Urothelium cell line (cell line): ENCODE results near the gene SMIM36.
"Not testable (repeated sequence)": the region's sequence is repeated elsewhere in the genome, so short reads cannot be mapped to it uniquely, and the experiment has no call there.

Experiments
- DNase-seq: peaks from one replicate; pipeline ENCODE4 v3.0.0; 2011; ENCODE audit warnings: low spot score, mixed read lengths
- FAIRE-seq: peaks from 2 replicates; lab custom pipeline; 2011; peaks lifted over from hg19 to GRCh38; lab: Jason Lieb, UNC

Gene SMIM36

DNA sequence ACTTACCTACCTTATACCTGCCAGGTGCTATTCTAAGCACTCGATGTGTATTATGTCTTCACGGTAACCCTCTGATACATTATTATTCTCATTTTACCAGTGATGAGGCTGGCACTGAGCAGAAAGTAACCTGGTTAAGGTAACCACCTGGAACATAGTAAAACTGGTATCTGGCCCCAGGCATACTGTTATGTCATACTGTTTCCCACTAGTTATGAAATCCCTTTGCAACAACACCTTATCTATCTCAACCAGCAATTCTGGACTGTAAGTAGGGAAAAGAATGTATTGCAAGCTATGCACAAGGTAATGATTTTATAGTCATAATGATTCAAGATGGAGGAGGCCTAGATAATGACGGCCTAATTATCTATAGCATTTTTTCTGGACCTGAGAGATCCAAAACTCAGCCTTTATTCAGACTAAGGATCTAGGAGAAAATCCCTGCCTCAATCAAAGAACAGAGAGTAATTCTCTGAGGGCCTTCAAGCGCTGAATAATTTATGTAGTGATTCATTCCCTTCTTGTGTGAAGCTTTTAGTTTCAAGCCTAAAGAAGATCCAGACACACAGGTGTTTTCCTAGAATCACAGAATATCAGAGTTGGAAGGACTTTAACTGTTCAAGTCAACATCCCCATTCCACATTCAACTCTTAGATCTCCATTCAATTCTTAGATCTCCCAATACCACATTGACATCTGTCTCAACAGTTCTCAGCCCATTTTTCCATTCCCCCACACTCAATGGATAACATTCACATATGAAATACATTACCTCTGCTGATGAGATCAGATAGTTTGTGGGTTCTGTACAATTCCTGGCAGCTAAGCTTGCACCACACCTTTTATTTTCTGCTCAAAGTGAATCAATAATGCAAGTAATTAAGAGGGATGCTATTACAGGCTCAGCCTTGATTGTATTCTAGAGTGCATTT lies 74.8 kb downstream of the SMIM36 start:
- DNase-seq (no peak), FAIRE-seq (no peak)

DNA sequence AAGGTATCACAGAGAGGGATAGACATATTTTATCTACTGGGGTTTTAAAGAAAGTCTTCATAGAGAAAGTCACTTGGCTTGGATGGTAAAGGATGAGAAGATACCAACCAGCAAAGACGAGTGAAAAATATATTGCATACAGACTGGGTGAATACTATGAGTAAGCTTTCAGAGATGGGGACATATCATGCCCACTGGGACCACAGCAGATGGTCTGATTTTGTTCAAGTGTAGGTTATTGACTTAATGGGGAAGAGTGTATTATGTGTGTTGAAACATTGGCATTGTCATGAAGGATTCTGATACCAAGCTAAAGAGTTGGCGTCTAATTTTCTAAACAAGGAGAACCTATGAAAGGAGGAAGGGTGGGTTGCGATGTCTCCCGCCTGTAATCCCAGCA lies 75.8 kb downstream of the SMIM36 start:
- no peak for FAIRE-seq

DNA sequence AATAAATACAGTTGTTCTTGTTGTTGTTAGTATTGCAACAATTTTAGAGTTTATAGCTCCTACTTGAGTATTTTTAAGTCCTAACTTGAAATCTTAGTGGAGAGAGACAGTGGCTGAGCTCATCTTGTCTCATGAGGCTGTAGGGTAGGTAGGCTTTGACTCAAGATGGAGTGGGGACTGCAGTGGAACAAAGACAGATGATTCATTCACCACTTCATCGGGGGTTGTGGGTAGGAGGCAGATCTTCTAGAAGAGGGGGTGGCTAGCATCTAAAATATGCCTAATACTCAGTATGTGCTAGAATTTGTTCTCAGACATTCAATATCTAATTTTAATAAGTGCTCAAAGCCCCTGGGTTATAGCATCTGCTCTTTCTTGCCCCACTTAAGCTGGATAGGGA lies 76.5 kb downstream of the SMIM36 start:
- DNase-seq (peak; percentile 23), FAIRE-seq (no peak)

More for the DNA sequence above, 75.8 kb downstream of the SMIM36 start:
- DNase-seq = no peak

DNA sequence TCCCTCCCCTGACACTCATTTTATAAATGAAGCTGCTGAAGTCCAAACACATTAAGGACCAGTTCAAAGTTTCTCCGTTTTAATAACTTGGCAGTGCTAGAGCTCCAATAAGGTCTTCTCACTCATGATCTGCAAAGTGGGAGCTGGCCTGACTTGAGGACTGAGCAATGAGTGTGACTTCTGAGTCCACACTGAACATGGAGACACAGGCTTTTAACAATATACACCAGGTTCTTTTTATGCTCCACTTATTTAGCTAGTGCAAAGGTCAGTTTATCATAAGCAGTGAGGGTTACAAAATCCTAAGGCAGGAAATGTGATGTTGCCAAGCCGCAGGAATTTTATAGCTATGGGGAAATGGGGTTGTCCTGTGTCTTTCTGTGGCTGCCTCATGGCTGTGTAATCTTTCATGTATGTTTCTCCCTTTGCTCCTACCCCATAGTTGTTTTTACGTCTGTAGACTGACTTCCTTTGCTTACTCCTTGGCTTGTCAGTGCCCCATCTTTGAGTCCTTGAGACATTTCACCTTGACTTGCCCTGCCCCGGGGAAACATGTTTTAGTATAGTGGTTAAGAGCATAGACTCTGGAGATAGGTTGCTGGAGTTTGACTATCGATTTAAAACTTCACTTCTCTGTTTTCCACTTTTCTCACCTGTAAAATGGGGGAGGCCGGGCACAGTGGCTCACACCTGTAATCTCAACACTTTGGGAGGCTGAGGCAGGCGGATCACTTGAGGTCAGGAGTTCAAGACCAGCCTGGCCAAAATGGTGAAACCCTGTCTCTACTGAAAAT lies 77.4 kb downstream of the SMIM36 start:
- DNase-seq (peak; percentile 71), FAIRE-seq (no peak)

DNA sequence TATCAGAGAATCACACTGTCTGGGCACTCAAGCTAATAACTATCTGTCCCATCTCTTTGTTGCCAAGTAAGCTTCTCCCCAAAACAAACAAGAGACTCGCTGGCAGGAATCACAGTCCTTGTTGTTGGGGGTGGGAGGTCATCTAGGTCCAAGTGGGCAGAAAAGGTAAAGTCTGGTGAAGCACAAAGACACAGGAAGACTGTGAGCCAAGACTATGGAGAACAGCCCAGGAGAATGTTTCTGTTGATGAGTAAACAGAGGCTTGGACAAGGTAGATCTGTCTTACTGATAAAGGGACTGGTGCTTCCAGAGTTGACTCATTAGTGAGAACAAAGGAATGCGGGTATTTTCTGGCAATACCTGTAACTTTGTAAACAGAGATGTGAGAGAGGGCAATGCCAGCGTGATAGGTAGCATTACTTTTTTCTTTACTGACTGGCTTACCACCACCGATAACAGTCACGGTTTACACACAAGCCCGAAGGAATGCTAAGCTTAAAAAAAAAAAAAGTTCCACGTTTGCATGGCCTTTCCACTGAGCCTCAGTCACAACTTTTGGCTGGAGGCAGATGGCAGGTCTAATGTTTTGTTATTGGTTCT lies 78.1 kb downstream of the SMIM36 start:
- FAIRE-seq (no peak), DNase-seq (peak; percentile 53)

DNA sequence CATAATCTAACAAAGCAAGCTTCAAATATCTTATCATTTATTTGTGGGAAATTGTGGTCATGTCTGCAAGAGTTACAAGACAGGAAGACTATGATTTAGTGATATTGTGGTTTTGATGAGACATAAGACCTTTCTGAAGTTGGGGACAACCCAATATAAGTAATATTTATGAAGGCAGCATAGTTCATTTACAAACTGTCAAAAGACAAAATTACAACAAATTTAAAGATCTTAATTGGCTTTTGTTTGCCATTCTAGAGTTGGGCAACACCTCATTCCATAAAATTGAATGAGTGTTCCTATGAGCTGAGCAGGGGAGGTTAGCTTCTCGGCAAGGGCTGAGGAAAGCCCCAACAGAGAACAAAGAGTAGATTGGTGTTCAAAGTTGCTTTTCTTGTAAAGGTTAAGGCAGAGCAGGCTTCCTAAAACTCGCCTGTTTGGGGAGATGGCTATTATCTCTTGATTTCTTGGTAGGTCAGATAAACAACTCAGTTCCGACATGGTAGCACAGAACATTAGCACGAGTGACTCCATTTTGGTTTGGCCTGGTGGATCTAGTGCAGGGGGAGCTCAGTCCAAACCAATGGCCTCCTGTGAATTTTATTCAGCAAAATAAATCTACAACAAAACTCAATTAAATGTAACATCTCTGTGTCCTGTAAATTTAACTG lies 78.8 kb downstream of the SMIM36 start:
- no peak for FAIRE-seq
- no peak for DNase-seq

DNA sequence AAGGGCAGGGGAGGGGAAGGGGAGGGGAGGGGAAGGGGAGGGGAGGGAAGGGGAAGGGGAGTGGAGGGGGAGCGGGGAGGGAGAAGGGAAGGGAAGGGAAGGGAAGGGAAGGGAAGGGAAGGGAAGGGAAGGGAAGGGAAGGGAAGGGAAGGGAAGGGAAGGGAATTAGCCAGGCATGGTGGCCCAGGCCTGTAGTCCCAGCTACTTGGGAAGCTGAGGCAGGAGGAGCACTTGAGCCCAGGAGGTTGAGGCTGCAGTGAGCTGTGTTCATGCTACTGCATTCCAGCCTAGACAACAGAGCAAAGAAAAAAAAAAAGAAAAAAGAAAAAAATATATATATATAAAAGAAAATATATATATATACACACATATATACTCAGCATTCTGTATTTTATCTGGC lies 79.3 kb downstream of the SMIM36 start:
- not testable (repeated sequence) for FAIRE-seq, DNase-seq

DNA sequence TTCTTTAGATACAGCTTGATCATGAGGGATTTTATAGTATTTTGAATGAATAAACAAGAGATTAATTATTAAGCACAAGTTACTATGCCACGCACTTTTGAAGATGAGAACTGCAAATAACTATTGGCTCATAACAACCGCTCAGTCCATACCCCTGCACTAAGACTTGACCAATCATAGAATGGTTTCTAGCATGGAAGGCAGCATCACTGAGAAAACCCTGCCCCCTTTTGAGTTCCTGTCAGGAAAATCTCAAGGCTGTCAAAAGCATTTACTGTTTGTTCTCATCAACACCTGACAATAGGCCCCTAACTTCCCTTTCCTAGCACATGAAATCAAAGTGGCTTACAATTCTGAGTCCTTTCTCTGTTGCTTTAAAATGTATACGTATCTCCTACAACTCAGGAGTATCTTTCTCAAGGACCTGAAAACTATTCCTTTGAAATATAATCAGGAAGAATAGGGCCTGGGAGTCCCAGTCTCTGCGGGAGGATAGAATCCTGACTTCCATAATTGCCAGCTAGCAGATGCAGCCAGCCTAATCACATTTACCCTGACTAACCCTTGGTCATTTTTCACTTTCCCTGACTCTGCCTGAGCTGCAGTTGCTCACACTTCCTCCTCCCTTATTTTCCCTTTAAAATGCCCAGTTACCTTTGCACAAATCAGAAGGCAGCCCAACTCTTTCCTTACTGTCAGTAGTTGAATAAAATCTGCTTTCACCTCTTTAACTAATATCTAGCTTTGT lies 80.5 kb downstream of the SMIM36 start:
- no peak for FAIRE-seq
- DNase-seq = no peak

DNA sequence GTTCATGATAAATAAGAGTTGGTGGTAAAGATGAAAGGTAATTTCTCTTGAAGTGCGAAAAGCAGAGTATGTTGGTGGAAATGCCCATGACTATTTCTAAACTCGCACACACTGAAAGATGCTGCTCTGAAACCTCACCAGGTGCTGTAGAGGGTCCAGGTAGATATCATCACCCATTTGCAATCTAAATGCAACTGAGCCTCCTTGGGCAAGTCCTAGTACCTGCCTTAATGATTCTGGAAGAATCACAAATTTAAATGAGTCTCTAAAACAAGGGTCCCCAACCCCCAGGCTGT lies 83.7 kb downstream of the SMIM36 start:
- FAIRE-seq = no peak
- no peak for DNase-seq

DNA sequence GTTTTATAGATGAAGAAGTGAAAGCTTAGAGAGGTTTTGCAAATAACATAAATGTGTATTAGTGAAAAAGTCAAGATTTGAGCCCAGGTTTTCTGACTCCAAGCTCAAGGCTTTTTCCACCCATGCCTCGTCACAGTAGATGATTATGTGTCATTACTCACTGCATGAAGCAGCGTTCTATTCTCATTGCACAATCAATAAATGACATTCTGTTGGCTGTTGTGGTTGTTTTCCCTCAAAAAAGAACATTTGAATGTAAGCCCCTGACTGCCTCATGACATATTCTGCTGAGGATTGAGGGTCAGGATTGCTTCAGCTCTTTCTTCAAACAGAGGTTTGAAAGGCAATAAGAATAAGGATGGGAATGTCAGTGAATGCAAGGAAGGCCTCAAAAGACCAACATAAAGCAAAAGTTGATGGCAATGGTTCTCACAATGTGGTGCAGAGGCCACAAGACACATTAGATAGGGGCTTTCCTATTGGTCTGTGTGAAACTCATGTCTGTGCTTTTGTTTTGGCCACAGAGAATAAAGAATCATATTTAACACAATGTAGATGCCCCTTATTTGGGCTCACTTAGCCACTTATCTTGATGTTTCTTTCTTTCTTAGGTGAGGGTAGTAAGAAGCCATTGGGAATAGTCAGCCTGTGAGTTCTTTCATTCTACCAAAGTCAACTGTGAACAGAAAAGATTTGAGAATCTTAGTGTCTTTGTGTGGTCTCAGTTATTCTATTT lies 84.2 kb downstream of the SMIM36 start:
- FAIRE-seq (no peak), DNase-seq (no peak)

DNA sequence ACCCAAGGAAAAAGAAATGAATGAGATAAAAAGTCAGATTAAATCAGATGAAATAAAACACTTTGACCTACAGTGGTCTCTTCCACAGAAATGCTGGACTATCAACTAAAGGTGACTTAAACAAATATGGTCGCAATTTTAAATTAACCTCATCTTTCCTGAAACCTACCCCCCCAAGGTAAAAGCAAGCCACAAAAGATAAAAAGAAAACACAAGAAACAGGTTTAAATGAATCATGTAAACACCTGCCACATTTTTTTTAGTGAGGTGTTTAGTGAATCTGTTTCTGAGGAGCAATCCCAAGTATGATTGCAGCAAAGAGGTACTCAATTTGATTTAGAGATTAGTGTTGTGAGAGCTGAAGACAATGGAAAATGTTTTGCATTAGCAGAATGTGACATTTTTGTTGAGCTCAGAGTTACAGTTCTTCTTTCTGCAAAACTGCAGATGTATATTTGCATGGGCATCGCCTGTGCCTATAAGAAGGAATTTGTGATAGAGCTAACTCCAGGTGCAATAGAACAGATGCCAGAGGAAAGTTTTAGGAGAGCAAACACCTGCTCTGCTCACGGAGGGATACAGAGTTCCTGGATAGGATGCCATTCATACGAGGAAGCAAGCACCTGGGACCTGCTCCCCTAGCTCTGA lies 86.2 kb downstream of the SMIM36 start:
- DNase-seq = no peak
- no peak for FAIRE-seq

DNA sequence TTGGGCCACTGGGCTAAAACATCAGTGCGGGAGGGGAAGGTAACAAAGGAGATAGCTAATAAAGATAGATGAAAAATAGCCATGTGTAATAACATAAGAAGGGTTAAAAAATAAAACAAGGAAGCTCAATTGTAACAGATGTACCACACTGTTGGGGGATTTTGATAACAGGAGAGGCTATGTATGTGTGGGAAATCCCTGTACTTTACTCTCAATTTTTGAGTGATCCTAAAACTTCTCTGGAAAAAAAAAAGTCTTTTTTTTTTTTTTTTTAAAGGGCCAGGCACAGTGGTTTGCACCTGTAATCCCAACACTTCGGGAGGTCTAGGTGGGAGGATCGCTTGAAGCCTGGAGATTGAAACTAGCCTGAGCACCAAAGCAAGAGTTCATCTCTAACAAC lies 87.7 kb downstream of the SMIM36 start:
- FAIRE-seq = no peak
- DNase-seq = no peak

DNA sequence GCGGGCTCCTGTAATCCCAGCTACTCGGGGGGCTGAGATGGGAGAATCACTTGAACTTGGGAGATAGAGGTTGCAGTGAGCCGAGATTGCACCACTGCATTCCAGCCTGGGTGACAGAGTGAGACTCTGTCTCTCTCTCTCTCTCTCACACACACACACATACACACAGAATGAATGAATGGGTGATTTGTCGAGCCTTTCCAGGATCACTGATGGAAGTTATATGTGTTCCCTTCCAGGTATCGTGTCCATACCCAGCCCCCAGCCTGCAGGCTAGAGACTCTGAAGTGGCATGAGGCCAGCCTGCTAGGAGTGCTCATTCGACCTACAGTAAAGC lies 88.5 kb downstream of the SMIM36 start:
- not testable (repeated sequence) for DNase-seq, FAIRE-seq

DNA sequence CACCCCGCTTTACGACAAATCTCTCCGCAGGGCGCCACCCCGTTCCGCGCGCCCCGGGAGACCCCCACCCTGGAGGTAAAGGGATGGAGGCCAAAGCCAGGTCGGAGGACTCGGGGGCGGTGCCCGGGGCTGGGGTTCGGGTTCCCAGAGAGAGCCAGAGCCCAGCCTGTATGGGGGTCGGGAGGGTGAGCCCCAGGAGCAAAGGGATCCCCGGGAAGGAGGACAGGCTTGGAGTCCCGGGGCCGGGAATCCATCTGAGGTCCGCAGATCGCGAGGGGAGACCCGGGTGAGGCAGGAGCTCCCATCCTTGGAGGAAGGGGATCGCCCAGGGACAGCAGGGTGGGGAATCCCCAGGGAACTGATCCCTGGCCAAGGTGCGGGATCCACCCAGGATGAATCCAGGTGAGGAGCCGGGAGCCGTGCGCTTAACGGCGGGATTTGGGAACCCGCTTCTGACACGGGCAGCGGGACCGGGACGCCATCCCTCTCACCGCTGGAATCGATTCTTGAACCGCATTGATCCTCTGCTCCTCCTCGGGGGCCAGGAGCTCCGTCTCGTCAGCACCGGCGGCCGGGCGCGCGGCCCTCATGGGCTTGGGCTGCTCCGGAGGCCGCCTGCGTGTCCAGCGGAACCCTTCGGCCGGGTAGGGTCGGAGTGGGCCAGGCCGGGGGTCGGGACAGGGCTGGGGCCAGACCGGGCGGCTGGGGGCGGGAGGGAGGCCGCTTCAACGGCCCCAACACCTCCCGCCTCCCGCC lies 89.9 kb downstream of the SMIM36 start, which contains the start of gene MMD:
MMD (minus strand) TSS at position 657 of the 756 bp plus-strand sequence; CDS start at position 517, 140 bp downstream.
- FAIRE-seq (no peak), DNase-seq (no peak)

DNA sequence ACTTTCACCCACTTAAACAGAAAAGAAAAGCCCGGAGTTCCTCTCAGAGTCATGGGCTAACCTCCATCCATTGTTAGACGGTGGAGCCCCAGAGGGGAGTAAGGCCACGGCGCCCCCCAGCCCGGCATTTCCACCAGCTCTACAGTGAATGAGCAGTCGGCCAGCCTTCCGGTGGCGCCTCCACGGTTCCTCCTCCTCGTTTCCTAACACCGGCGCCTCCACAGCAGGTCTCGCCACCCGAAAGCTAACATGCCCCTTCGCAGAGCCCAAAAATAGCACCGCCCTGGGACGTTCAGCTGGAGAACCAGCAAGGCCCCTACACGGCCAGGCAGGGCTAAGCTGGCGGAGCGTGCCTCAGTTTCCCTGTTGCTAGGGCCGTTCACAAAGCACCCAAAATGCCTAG lies 90.5 kb downstream of the SMIM36 start:
- no peak for FAIRE-seq

DNA sequence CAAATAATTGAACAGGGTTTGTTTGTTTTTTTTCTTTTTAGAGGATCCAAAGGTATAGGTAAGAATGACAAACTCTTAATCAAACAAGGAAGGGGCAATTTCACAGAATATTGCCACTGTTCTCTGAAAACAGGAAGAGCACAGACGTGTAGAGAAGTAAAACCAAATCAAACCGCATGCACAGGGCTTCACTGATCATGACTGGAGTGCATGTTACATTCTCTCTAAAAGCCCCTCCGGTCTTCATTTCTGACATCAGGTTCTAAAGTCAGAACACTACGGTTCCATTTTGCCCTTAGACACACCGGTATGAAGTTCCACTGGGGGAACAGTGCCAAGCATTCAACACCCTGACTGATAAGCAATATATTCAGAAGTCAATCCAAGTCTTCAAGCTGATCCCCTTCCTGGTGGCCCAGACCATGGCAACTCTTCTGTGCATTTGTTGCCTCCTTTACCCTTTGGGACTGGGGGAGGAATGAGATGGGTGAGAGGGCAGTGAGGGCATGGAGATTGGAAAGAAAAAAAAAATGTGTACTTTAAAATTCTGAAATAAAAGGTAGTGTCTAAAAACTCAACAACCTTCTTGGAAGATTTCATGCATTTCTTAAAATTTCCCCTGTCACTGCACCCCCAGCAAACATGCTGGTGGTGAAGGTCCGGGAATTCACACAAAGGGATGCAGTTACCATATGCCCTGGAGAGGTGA lies 91.0 kb downstream of the SMIM36 start:
- FAIRE-seq = no peak
- DNase-seq = no peak

More for the DNA sequence above, 90.5 kb downstream of the SMIM36 start:
- peak; percentile 36 for DNase-seq

DNA sequence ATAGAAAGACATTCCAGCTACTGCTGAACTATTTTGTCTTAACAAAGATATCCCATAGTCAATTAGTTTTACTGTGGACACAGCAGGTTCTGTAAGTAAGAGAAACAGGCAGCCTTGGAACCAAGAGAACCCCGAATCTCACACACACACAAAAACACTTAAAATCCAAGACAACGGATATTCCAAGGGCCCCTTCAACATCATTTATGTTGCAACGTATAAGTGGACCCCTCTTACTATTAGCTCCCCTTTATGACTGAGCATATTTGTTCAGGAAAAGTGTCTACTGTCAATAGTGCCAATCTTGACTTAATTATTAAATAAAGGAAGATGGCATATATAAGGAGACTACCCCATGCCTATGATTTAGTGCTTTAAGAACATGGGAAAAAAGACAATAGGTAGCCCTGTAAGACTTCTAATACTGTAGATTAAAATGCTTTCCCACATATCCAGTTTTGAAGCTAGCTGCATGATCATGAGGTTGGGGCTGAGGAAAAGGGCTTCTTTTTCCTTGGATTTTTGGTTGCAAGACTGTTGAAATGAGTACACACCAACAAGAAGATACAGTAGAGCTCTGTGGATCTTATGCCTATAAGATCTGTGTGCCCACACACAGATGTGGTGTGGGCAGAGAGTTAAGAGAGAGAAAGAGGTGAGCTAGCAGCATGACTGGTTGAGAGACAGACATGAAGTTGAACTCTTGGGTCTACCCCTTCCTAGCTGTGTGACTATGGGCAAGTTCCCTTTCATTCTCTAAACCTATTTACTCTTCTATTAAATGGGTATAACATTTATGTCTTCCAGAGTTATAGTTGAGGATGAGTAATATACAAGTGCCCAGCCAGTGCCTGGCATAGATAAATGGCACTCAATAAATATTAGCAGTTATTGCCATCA lies 92.6 kb downstream of the SMIM36 start:
- DNase-seq = no peak
- no peak for FAIRE-seq
